HL-60 (cell line): ENCODE results near the gene APLP2.

Experiments used
- DNase-seq, 2 experiments: peaks; one replicate each; pipeline ENCODE4 v3.0.0-alpha.2; 2010 to 2020; ENCODE audit warnings: low read depth in 1 of 2, low spot score in 1 of 2
- H3K27ac ChIP-seq: fragments of 250-450 bp; sonication (Bioruptor Pico); replicated peaks from 2 replicates; pipeline ENCODE4 v1.5.1; 2020; ENCODE audit warnings: mild to moderate bottlenecking, moderate library complexity
- H3K27me3 ChIP-seq: fragments of 250-450 bp; sonication (Bioruptor Pico); 2 replicates; pipeline ENCODE4 v1.5.1; 2021; ENCODE audit warnings: mild to moderate bottlenecking, moderate library complexity; ENCODE audit not compliant: insufficient read depth, poor library complexity, severe bottlenecking
- H3K4me3 ChIP-seq: replicated peaks from 2 replicates; pipeline ENCODE4 v1.5.1; 2011; ENCODE audit warnings: mild to moderate bottlenecking, control low read depth, low read length; ENCODE audit not compliant: insufficient read depth
- GABPA ChIP-seq: IDR thresholded peaks from 2 replicates; pipeline ENCODE4 v1.6.1; 2012; ENCODE audit warnings: low read depth
- POLR2AphosphoS5 ChIP-seq: IDR thresholded peaks from 2 replicates; pipeline ENCODE4 v1.6.1; 2012; ENCODE audit warnings: low read depth
- REST ChIP-seq: IDR thresholded peaks from 2 replicates; pipeline ENCODE4 v1.6.1; 2012; ENCODE audit warnings: low read depth; ENCODE audit not compliant: insufficient replicate concordance
- SPI1 ChIP-seq: IDR thresholded peaks from 2 replicates; pipeline ENCODE4 v1.6.1; 2012; ENCODE audit warnings: low read depth, mild to moderate bottlenecking, borderline replicate concordance
- TF ChIP-seq, protein P1 (sequence below): IDR thresholded peaks from one replicate; pipeline ENCODE4 v1.5.1; 2011; ENCODE audit warnings: low read length, control low read depth, inconsistent platforms; ENCODE audit not compliant: insufficient read depth

Gene APLP2

DNA sequence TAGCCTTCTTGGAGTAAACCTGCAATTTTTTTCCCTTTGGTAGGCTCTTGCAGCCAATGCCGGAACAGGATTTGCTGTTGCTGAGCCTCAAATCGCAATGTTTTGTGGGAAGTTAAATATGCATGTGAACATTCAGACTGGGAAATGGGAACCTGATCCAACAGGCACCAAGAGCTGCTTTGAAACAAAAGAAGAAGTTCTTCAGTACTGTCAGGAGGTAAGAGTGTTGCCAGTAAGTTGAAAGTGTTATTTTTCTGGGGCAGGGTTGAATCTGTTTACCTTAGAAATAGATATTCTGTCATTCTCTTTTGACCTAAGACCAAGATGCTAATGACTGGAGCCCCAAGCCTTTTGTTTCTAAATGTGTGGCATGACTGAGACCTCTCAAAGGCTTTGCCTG is 39.7 kb downstream of the APLP2 start:
- Histone ChIP-seq H3K27me3 (no peaks in the 10 kb centered on the region), H3K4me3 (no peak overlapping the region), H3K27ac (no peak overlapping the region)
- no peak for DNase-seq
- TF ChIP-seq SPI1 (no peak), POLR2AphosphoS5 (no peak), REST (no peak), GABPA (no peak)
- TF ChIP-seq, protein P1, sequence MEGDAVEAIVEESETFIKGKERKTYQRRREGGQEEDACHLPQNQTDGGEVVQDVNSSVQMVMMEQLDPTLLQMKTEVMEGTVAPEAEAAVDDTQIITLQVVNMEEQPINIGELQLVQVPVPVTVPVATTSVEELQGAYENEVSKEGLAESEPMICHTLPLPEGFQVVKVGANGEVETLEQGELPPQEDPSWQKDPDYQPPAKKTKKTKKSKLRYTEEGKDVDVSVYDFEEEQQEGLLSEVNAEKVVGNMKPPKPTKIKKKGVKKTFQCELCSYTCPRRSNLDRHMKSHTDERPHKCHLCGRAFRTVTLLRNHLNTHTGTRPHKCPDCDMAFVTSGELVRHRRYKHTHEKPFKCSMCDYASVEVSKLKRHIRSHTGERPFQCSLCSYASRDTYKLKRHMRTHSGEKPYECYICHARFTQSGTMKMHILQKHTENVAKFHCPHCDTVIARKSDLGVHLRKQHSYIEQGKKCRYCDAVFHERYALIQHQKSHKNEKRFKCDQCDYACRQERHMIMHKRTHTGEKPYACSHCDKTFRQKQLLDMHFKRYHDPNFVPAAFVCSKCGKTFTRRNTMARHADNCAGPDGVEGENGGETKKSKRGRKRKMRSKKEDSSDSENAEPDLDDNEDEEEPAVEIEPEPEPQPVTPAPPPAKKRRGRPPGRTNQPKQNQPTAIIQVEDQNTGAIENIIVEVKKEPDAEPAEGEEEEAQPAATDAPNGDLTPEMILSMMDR, result no peak

- TF ChIP-seq SPI1 (no peak), POLR2AphosphoS5 (no peak), GABPA (no peak), REST (no peak)
- TF ChIP-seq, protein P1, result no peak
- Histone ChIP-seq H3K27ac (no peak overlapping the region), H3K4me3 (no peak overlapping the region), H3K27me3 (no peaks in the 10 kb centered on the region)
- no peak for DNase-seq
These were observed 40.8 kb downstream of the APLP2 start for GRCh38 chr11:130110339-130111108.

GRCh38 chr11:130112071-130112830 is 42.6 kb downstream of the APLP2 start:
- no peaks in the 10 kb centered on the region for H3K27me3 ChIP-seq
- no peak overlapping the region for H3K4me3 ChIP-seq
- no peak overlapping the region for H3K27ac ChIP-seq
- DNase-seq, result no peak
- no peak for TF ChIP-seq POLR2AphosphoS5
- TF ChIP-seq SPI1, result no peak
- no peak for TF ChIP-seq REST
- no peak for TF ChIP-seq GABPA
- TF ChIP-seq, protein P1, result no peak
